GM12873 (cell line): ENCODE results near the gene GON4L.

Experiments
- CTCF ChIP-seq: IDR thresholded peaks from 2 replicates; pipeline ENCODE4 v1.5.1; 2012; ENCODE audit warnings: low read depth, mild to moderate bottlenecking, moderate library complexity, low read length, control low read depth; ENCODE audit not compliant: insufficient read depth; ENCODE audit errors: missing control alignments

Gene GON4L

GRCh38 chr1:155882235-155882634, 25.2 kb upstream of the GON4L start:
- TF ChIP-seq CTCF, result no peak

GRCh38 chr1:155880950-155881349, 23.9 kb upstream of the GON4L start:
- no peak for TF ChIP-seq CTCF

- TF ChIP-seq CTCF, result no peak
Observed at GRCh38 chr1:155880251-155880650, 23.2 kb upstream of the GON4L start.

GRCh38 chr1:155877945-155878344, 20.9 kb upstream of the GON4L start:
- TF ChIP-seq CTCF, result no peak

- no peak for TF ChIP-seq CTCF
Observed at GRCh38 chr1:155873860-155874259, 16.8 kb upstream of the GON4L start.

GRCh38 chr1:155872527-155872926, 15.5 kb upstream of the GON4L start:
- TF ChIP-seq CTCF, result no peak

- TF ChIP-seq CTCF, result no peak
Observed at GRCh38 chr1:155871390-155871789, 14.4 kb upstream of the GON4L start.
